IMR-90 (cell line): ENCODE data around the gene DCAF17. TPM values are rescaled to one million over a fixed set of nuclear protein-coding genes. Genes with fewer than 3 reads are reported as not detected.
A peak's percentile ranks its signal among the peaks of the same experiment; 100 is the strongest.

Source experiments
- ATAC-seq: fragments of 200-7000 bp; cut with Tn5 transposase; 2 replicates; pipeline ENCODE4 v1.9.1; 2020; ENCODE audit warnings: low read depth, mild to moderate bottlenecking, moderate library complexity
- BruUV-seq: library from RNA; stranded (reverse); fragments of 400-500 nt; replicated peaks from 2 replicates; lab custom pipeline; 2021; lab: Mats Ljungman, UMichigan
- CTCF ChIA-PET: fragments of 300-600 bp; formaldehyde crosslinking; extraction: SDS; loops from one replicate; lab custom pipeline; 2021; ENCODE audit warnings: antibody characterized with exemption; lab: Yijun Ruan, JAX
- POLR2A ChIA-PET: fragments of 300-600 bp; sonication (Branson Sonifier 250); formaldehyde crosslinking; loops from one replicate; lab custom pipeline; 2022; ENCODE audit warnings: antibody characterized with exemption; ENCODE audit not compliant: unreplicated experiment; lab: Charles Lee
- DNase-seq: peaks from one replicate; pipeline ENCODE4 v3.0.0; 2013
- H2AFZ ChIP-seq: replicated peaks from 2 replicates; pipeline ENCODE3; 2013; ENCODE audit warnings: low read length, mild to moderate bottlenecking; ENCODE audit not compliant: poor library complexity
- H2AK5ac ChIP-seq: 2 replicates; pipeline ENCODE4 v1.6.1; 2013; ENCODE audit warnings: low read depth, low read length, inconsistent platforms
- H2AK9ac ChIP-seq: replicated peaks from 2 replicates; pipeline ENCODE3; 2013; ENCODE audit warnings: mild to moderate bottlenecking, low read depth, low read length, moderate library complexity; ENCODE audit not compliant: poor library complexity
- H2BK120ac ChIP-seq: 2 replicates; pipeline ENCODE4 v1.6.1; 2013; ENCODE audit warnings: low read depth, low read length, inconsistent platforms
- H2BK15ac ChIP-seq: 3 replicates; pipeline ENCODE4 v1.6.1; 2013; ENCODE audit warnings: low read depth, low read length, inconsistent platforms
- H2BK20ac ChIP-seq: 2 replicates; pipeline ENCODE4 v1.6.1; 2013; ENCODE audit warnings: low read depth, mild to moderate bottlenecking, inconsistent platforms, low read length, moderate library complexity
- H2BK5ac ChIP-seq: 2 replicates; pipeline ENCODE4 v1.6.1; 2013; ENCODE audit warnings: mild to moderate bottlenecking, low read depth, low read length, inconsistent platforms; ENCODE audit not compliant: poor library complexity, severe bottlenecking
- H3K14ac ChIP-seq: replicated peaks from 2 replicates; pipeline ENCODE4 v1.6.1; 2013; ENCODE audit warnings: low read depth, low read length, inconsistent platforms
- H3K18ac ChIP-seq: 2 replicates; pipeline ENCODE4 v1.6.1; 2013; ENCODE audit warnings: low read depth, low read length, control low read depth
- H3K23ac ChIP-seq: 2 replicates; pipeline ENCODE4 v1.6.1; 2013; ENCODE audit warnings: low read depth, low read length, inconsistent platforms
- H3K27ac ChIP-seq: 2 replicates; pipeline ENCODE4 v1.5.1; 2013; ENCODE audit warnings: mild to moderate bottlenecking, control low read depth, low read length; ENCODE audit not compliant: insufficient read depth
- H3K27me3 ChIP-seq: 2 replicates; pipeline ENCODE4 v1.6.1; 2013; ENCODE audit warnings: low read length; ENCODE audit not compliant: control insufficient read depth, insufficient read depth
- H3K36me3 ChIP-seq: 2 replicates; pipeline ENCODE4 v1.6.1; 2013; ENCODE audit warnings: low read length, mixed read lengths; ENCODE audit not compliant: control insufficient read depth, insufficient read depth
- H3K4ac ChIP-seq: 2 replicates; pipeline ENCODE4 v1.6.1; 2013; ENCODE audit warnings: low read depth, low read length, inconsistent platforms
- H3K4me1 ChIP-seq: 2 replicates; pipeline ENCODE4 v1.6.1; 2013; ENCODE audit warnings: low read length, mixed read lengths; ENCODE audit not compliant: control insufficient read depth, insufficient read depth
- H3K4me2 ChIP-seq: 2 replicates; pipeline ENCODE4 v1.6.1; 2013; ENCODE audit warnings: low read depth, mild to moderate bottlenecking, control low read depth, low read length, moderate library complexity
- H3K4me3 ChIP-seq: 2 replicates; pipeline ENCODE4 v1.5.1; 2013; ENCODE audit warnings: low read depth, mild to moderate bottlenecking, control low read depth, low read length, moderate library complexity; ENCODE audit not compliant: insufficient read depth
- H3K56ac ChIP-seq: 2 replicates; pipeline ENCODE4 v1.6.1; 2013; ENCODE audit warnings: low read length, inconsistent platforms; ENCODE audit not compliant: insufficient read depth; ENCODE audit errors: extremely low read depth
- H3K79me1 ChIP-seq, 2 experiments: 2 replicates each; pipeline ENCODE4 v1.6.1; 2013; ENCODE audit warnings: low read length in 2 of 2, inconsistent platforms in 1 of 2, low read depth in 1 of 2
- H3K9ac ChIP-seq: 2 replicates; pipeline ENCODE4 v1.6.1; 2013; ENCODE audit warnings: low read depth, low read length, control low read depth
- H3K9me1 ChIP-seq: 2 replicates; pipeline ENCODE4 v1.6.1; 2013; ENCODE audit warnings: low read length, inconsistent platforms; ENCODE audit not compliant: insufficient read depth
- H3K9me3 ChIP-seq: 2 replicates; pipeline ENCODE4 v1.6.1; 2013; ENCODE audit warnings: low read length; ENCODE audit not compliant: control insufficient read depth, insufficient read depth
- H4K20me1 ChIP-seq: 2 replicates; pipeline ENCODE4 v1.6.1; 2013; ENCODE audit warnings: low read length, inconsistent platforms; ENCODE audit not compliant: insufficient read depth
- H4K5ac ChIP-seq: 2 replicates; pipeline ENCODE4 v1.6.1; 2013; ENCODE audit warnings: mild to moderate bottlenecking, low read depth, low read length, control low read depth
- H4K8ac ChIP-seq, 2 experiments: 2 replicates each; pipeline ENCODE4 v1.6.1; 2013; ENCODE audit warnings: low read depth in 2 of 2, low read length in 2 of 2, control low read depth in 1 of 2, inconsistent platforms in 1 of 2
- H4K91ac ChIP-seq: 2 replicates; pipeline ENCODE4 v1.6.1; 2013; ENCODE audit warnings: low read depth, low read length, inconsistent platforms; ENCODE audit not compliant: insufficient read depth
- FOS ChIP-seq: fragments of 150-350 bp; IDR thresholded peaks from 2 replicates; pipeline ENCODE4 v1.6.1; 2016; ENCODE audit warnings: low read depth, low read length
- SMC3 ChIP-seq: fragments of 150-350 bp; IDR thresholded peaks from 2 replicates; pipeline ENCODE4 v1.6.1; 2016; ENCODE audit warnings: low read depth, mild to moderate bottlenecking, antibody characterized with exemption, low read length, moderate library complexity
- WGBS, 2 experiments: methylation state at CpG; one replicate each; pipeline versions ENCODE4 v1.1.5 to v1.1.7; 2013; ENCODE audit warnings: missing lambda C conversion rate in 2 of 2; ENCODE audit not compliant: insufficient read length in 1 of 2; ENCODE audit errors: extremely low coverage in 2 of 2; 5-methylcytosine and 5-hydroxymethylcytosine counted together
- dilution Hi-C: fragments of 300-500 bp; cut with HindIII; formaldehyde crosslinking; loops from one replicate; pipeline ENCODE4 v1.14.3; 2018; ENCODE audit warnings: low sequenced_read_pairs; ENCODE audit not compliant: unreplicated experiment
- in situ Hi-C: fragments of 300-500 bp; cut with MboI; formaldehyde crosslinking; loops from 3 replicates; pipeline ENCODE4 v1.14.3; 2019; ENCODE audit warnings: low sequenced_read_pairs, inconsistent platforms, mixed read lengths
- intact Hi-C: fragments of 100-400 bp; cut with micrococcal nuclease; formaldehyde crosslinking; loops from 2 replicates; pipeline ENCODE4 v1.10.0; 2022
- polyA plus RNA-seq, 3 experiments: library from polyadenylated mRNA; depleted of rRNA; stranded (reverse); fragments of >200 nt; gene quantifications; 2 replicates each; pipeline ENCODE4 v1.2.3, GENCODE V29; 2012; ENCODE audit warnings: low replicate concordance in 1 of 3
- total RNA-seq: library from RNA; depleted of rRNA; stranded (reverse); fragments of >200 nt; gene quantifications from 2 replicates; pipeline ENCODE4 v1.2.3, GENCODE V29; 2012

The DCAF17 gene
- total and polyA plus RNA-seq, 2 of the 4 experiments (the other 2 are of a cell fraction): 6.7 to 13.1 TPM

GRCh38 chr2:171436307-171436706 is 2.3 kb downstream of the DCAF17 start:
- Histone ChIP-seq H3K14ac (no peak overlapping the region), H3K4ac (no peak overlapping the region), H4K91ac (no peak overlapping the region), H4K8ac (no peak overlapping the region), H3K36me3 (peaks cover 9% of the 10 kb centered on the region), H2AK9ac (no peak overlapping the region), H3K9me3 (no peaks in the 10 kb centered on the region), H2AFZ (no peak overlapping the region), H3K18ac (no peak overlapping the region), H3K79me1 (peaks cover 23 to 38% of the 10 kb centered on the region in 2 experiments), H3K9ac (no peak overlapping the region), H2AK5ac (no peak overlapping the region), H3K9me1 (peaks cover 13% of the 10 kb centered on the region), H3K4me2 (no peak overlapping the region), H3K4me3 (no peak overlapping the region), H4K5ac (no peak overlapping the region), H3K23ac (no peak overlapping the region), H2BK20ac (no peak overlapping the region), H4K20me1 (no peaks in the 10 kb centered on the region; the same call in 1 of the 2 replicates), H2BK5ac (peak overlapping the region; percentile 49), H3K56ac (no peak overlapping the region), H3K27me3 (no peaks in the 10 kb centered on the region), H3K4me1 (peaks cover 9% of the 10 kb centered on the region), H2BK120ac (no peak overlapping the region), H3K27ac (no peak overlapping the region), H2BK15ac (no peak overlapping the region)
- no TSS peak for BruUV-seq
- ATAC-seq: no peak
- in situ Hi-C loops: no loop called here
- TF ChIP-seq FOS (peak; percentile 68), SMC3 (no peak)
- ChIA-PET CTCF (no interaction called here), POLR2A (no interaction called here)
- DNase-seq: peak; percentile 94
- WGBS, 2 experiments: no CpG with 5 or more reads among the region's 1 CpG
- dilution Hi-C loops: no loop called here
- intact Hi-C loops: no loop called here
